Fibroblast of pulmonary artery (primary cell): ENCODE results near the gene CDH6.

Experiments used
- DNase-seq: peaks from one replicate; pipeline ENCODE4 v3.0.0-alpha.2; 2010; ENCODE audit warnings: low read depth
- H3K4me3 ChIP-seq: replicated peaks from 2 replicates; pipeline ENCODE4 v1.5.1; 2011; ENCODE audit warnings: low read depth, mild to moderate bottlenecking, control low read depth, low read length, moderate library complexity
- TF ChIP-seq, protein P1 (sequence below): IDR thresholded peaks from 2 replicates; pipeline ENCODE4 v1.5.1; 2011; ENCODE audit warnings: mild to moderate bottlenecking, control low read depth, low read length, inconsistent platforms; ENCODE audit errors: missing control alignments

CDH6 gene

DNA sequence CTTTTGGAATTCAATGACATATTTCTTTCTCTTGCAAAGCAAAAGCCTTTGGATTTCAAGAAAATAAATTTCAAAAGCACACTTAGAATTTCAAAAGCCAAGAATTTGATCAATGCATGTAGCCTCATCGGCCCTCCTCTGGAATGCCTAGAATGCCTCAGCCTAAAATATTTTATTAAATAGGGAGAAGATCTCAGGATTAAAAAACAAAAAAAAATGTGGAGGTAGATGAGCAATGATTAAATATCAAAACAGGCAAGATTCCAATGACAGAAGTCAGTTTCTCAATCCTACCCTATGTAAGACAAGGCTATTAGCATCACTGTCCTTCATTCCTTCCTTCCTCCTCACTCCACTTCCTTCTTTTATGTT lies 169.0 kb downstream of the CDH6 start:
- DNase-seq, result no peak

DNA sequence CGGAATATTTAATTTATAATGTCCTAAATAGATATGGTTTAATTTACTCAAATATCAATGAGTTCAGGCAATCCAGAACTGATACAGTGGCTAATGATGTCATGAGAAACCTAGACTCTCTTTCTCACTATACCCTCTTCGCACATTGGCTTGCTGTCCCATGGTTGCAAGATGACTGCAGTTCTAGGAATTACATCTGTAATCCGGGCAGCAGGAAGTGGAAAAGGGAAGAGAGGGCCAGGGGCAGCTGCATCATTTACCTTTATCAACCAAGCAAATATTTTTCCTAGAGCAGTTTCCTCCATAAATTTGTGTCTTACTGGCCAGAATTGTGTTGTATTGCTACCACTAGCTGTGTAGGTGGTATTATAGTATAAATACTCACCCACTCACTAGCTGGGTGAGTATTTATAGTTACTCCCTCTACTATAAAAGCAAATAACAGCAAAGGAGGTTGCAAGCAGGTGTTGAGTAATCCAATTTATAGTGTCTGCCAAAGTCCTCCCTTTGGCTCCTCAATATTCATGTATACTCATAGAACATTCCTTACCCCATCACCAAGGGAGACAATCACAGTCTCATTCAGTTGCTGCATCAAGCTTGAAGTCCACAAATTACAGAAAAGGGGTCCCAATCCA lies 169.6 kb downstream of the CDH6 start:
- peak; percentile 59 for DNase-seq
- TF ChIP-seq, protein P1, sequence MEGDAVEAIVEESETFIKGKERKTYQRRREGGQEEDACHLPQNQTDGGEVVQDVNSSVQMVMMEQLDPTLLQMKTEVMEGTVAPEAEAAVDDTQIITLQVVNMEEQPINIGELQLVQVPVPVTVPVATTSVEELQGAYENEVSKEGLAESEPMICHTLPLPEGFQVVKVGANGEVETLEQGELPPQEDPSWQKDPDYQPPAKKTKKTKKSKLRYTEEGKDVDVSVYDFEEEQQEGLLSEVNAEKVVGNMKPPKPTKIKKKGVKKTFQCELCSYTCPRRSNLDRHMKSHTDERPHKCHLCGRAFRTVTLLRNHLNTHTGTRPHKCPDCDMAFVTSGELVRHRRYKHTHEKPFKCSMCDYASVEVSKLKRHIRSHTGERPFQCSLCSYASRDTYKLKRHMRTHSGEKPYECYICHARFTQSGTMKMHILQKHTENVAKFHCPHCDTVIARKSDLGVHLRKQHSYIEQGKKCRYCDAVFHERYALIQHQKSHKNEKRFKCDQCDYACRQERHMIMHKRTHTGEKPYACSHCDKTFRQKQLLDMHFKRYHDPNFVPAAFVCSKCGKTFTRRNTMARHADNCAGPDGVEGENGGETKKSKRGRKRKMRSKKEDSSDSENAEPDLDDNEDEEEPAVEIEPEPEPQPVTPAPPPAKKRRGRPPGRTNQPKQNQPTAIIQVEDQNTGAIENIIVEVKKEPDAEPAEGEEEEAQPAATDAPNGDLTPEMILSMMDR, result no peak
- no peak overlapping the region for H3K4me3 ChIP-seq

More for the DNA sequence above, 169.0 kb downstream of the CDH6 start:
- no peak overlapping the region for H3K4me3 ChIP-seq
- TF ChIP-seq, protein P1, result no peak

DNA sequence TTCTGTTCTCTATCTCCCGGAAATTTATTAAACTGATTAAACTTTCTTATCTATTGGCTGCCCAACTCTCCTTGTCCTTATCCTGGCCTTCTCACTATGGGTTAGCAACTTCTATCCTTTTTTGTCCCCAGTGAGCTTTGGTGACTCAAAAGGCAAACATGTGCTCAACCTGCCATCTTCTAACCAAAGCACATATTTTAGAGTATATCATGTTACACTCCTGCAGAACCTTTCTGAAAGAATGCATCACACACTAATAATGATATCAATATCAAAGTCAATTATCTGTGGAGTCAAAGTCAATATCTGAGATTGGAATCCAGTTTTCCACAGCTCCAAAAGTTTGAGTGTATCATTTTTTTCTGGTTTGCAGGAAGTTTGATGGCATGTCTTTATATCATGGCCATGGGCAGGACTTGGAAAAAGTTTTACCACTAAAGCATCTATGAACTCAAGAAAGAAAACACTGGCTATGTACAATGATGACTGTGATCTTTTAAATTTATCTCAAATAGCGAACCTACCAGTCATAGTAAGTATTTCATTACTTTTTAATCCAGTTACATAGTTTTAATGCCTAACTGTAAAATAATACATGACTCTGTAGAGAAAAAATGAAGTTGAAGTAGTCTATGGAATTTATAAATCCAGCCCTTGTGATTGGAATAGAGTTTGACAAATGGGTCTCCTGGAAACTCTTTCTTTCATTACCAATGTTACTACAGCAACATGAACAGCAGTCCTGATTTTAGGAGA lies 171.6 kb downstream of the CDH6 start:
- TF ChIP-seq, protein P1, result no peak
- DNase-seq, result peak; percentile 43
- no peak overlapping the region for H3K4me3 ChIP-seq

DNA sequence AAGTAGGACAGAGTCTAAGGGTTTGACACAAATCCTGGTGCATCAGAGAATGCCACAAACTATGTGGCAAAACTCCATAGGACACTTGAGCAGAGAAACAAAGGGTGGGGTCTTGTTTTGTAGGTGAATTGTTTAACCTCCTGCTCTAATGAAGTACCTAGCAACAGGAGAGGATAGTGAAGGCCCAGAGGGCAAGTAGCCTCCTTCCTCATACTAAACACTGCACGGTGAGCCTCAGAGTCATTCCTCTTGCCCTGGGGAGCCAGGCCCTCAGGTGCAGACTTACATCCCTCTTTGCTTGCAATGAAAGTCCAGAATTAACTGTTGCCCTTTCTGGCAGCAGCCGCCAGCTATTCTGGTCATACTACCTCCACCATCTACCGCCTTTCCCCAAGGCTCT lies 172.3 kb downstream of the CDH6 start:
- no peak for DNase-seq
- H3K4me3 ChIP-seq, result no peak overlapping the region
- TF ChIP-seq, protein P1, result no peak

DNA sequence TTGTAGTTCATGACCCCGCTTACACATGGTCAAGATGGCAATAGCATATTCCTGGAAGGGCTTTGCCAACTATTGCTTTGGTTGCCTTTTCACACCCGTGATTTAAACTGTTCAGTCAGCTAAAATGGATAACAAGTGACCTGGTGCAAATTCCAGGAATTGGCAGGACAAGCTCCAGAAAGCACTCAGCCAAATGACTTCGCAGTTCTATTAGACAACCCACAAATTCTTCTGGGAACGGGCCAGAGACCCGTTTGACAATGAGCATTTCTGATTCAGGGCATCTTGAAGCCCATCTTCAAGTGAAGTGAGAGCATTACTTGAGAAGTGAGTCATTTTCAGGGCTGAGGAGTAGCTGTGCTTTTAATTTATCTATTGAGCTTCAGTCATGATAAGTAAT lies 173.5 kb downstream of the CDH6 start:
- no peak overlapping the region for H3K4me3 ChIP-seq
- DNase-seq, result peak; percentile 14
- TF ChIP-seq, protein P1, result no peak

DNA sequence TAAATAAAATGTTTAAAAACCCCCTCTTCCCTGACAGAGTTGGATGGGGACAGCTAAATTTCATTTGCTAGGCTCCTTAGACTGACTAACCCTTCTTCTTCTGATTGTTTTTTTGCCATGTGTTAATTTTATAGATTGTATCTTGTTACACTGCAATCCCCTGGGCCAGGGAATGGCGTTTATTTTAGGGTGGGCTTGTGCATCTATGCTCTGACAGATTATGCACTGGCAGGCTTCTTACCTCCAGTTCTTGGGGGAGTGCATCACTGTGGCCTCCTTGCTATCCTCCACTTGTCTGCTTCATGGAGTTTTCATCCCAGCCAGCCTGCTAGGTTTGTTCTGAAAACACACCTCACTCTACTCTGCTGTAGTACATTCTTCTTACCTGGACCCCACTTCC lies 178.6 kb downstream of the CDH6 start:
- TF ChIP-seq, protein P1, result no peak
- DNase-seq, result no peak
- H3K4me3 ChIP-seq, result no peak overlapping the region
